Heart right ventricle (tissue), 16 donors: Measurements from ENCODE around the gene CTU2. TPM values are rescaled to one million over a fixed set of nuclear protein-coding genes. Genes with fewer than 3 reads are reported as not detected.
A peak's percentile ranks its signal among the peaks of the same experiment; 100 is the strongest.

Source experiments
- ATAC-seq, 8 donors: fragments of 200-7000 bp; cut with Tn5 transposase; one replicate each; pipeline ENCODE4 v1.9.1; 2020; ENCODE audit warnings: mild to moderate bottlenecking in 8 of 8, moderate library complexity in 8 of 8, moderate number of reproducible peaks in 1 of 8
- DNase-seq, 2 donors: peaks; one replicate each; pipeline ENCODE4 v3.0.0-alpha.2; 2020
- H3K27ac ChIP-seq, 10 donors: fragments of 200-600 bp; sonication (generic) in 2 of 10; one replicate each; pipeline versions ENCODE4 v1.5.0 to v1.8.0; 2020 to 2022; ENCODE audit warnings: mild to moderate bottlenecking in 3 of 10
- H3K27me3 ChIP-seq, 7 donors: fragments of 200-600 bp; one replicate each; pipeline ENCODE4 v1.8.0; 2021 to 2022; ENCODE audit warnings: mild to moderate bottlenecking in 2 of 7
- H3K36me3 ChIP-seq, 9 donors: fragments of 200-600 bp; sonication (generic) in 1 of 9; one replicate each; pipeline versions ENCODE4 v1.5.0 to v1.8.0; 2020 to 2022; ENCODE audit warnings: mild to moderate bottlenecking in 2 of 9
- H3K4me1 ChIP-seq, 9 donors: fragments of 200-600 bp; sonication (generic) in 1 of 9; one replicate each; pipeline versions ENCODE4 v1.5.0 to v1.8.0; 2020 to 2022; ENCODE audit warnings: mild to moderate bottlenecking in 4 of 9
- H3K4me3 ChIP-seq, 10 donors: fragments of 200-600 bp; sonication (generic) in 2 of 10; one replicate each; pipeline versions ENCODE4 v1.5.0 to v1.8.0; 2020 to 2022; ENCODE audit warnings: mild to moderate bottlenecking in 7 of 10, moderate library complexity in 2 of 10
- H3K9me3 ChIP-seq, 11 donors: fragments of 200-600 bp in 10 of 11; sonication (generic) in 2 of 11; one replicate each; pipeline versions ENCODE4 v1.5.0 to v1.8.0; 2013 to 2022; ENCODE audit warnings: mild to moderate bottlenecking in 2 of 11, control low read depth in 1 of 11, moderate library complexity in 1 of 11
- WGBS, 2 donors: extraction: QIAGEN DNeasy Blood & Tissue Kit; methylation state at CpG; one replicate each; pipeline ENCODE4 v1.1.7; 2013; ENCODE audit warnings: inconsistent platforms in 1 of 2; 5-methylcytosine and 5-hydroxymethylcytosine counted together
- intact Hi-C, 10 donors: fragments of 100-400 bp; cut with DNase I; formaldehyde crosslinking; loops; one replicate each; pipeline versions ENCODE4 v1.11.1 to v1.14.2; 2022
- polyA plus RNA-seq, 2 donors: library from polyadenylated mRNA; stranded (reverse); fragments of 200-250 nt; gene quantifications; one replicate each; pipeline ENCODE4 v1.2.3, GENCODE V29; 2013
- total RNA-seq, 10 donors: library from RNA; stranded (reverse); fragmentation: NEBNext Ultra II Directional in 3 of 10; extraction: Animal tissue kit (Norgen Biotek cat#: 25700) in 3 of 10; gene quantifications; one replicate each; pipeline versions ENCODE4 v1.2.1 to v1.2.4, GENCODE V29; 2021 to 2023
- TF ChIP-seq, protein P1 (sequence below), 9 donors: fragments of 200-600 bp; sonication (generic) in 2 of 9; IDR thresholded peaks; one replicate each; pipeline versions ENCODE4 v1.5.0 to v1.8.0; 2021 to 2022; ENCODE audit warnings: antibody characterized with exemption in 9 of 9, mild to moderate bottlenecking in 5 of 9, moderate library complexity in 1 of 9
- donor health status: Arrhythmogenic right ventricular cardiomyopathy.
- donor health status: ischemic (EF 13 %, LVEDD 7.1; RV severe dilation, severe dysfunction).
- donor health status: healthy with polysubstance abuse.
- donor health status: DM: no; HTN: yes; CAD: no.
- donor health status: DM: no; HTN: no; CAD: no.
- donor health status: ischemic (EF 25% LVEDD 6.9; RV normal size, moderate dysfunction).
- donor health status: ischemic (EF 25% LVEDD 5.7; RV mildly dilated, moderate dysfunction).
- donor health status: healthy.
- donor health status: DM: yes; HTN: yes; CAD: no.
- donor health status: Ischemic cardiomyopathy.
- donor health status: ischemic (EF 35%, LVEDD 5.7; RV mildly dilated, moderate dysfunction).
- donor health status: nonischemic (EF 11% LVEDD 7.7; RV severe dilation, severe dysfunction).
- donor health status: DM: yes; HTN: yes; CAD: no.
- donor health status: PGD.
- donor health status: ischemic (EF 29% LVEDD 5.4; RV normal size, mild dysfunction).
- donor health status: nonischemic (EF 23%, LVEDD 6.1; RV moderate dilation, normal function).

The CTU2 gene
- total and polyA plus RNA-seq, 12 donors, result 11.8 to 22.6 (median 14.4) TPM

DNA sequence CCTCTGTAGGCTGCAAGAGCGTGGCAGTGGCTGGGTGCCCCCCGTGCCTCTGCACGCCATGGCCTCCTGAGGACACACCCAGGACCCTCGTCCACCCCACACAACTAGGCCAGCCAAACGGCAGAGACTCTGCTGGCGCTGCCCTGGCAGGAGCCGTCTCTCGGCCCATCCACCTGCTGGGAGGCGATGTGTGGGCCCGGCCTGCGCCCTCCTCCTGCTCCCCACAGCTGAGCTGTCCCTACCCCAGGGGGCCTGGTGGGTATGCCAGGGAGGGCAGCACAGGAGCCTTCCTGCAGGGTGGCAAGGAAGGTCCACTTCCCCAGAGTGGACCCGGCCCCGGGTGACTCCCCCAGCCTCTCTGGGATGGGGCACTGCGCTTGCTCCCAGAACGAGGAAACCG lies 7.1 kb upstream of the CTU2 start:
- H3K4me3 ChIP-seq, result no peak overlapping the region
- peak overlapping the region in 1 of 10 donors; percentile 97 for H3K27ac ChIP-seq
- no peaks in the 10 kb centered on the region for H3K9me3 ChIP-seq
- H3K4me1 ChIP-seq, result peaks cover 0 to 50% (median 38%) of the 10 kb centered on the region in 9 donors
- WGBS, 2 donors, result 94 to 96% methylated on average over 15 to 16 of the region's 16 CpGs
- ATAC-seq (no peak), DNase-seq (no peak)
- intact Hi-C loops, result no loop called here
- H3K36me3 ChIP-seq, result peaks cover 0 to 66% (median 25%) of the 10 kb centered on the region in 9 donors
- no peaks in the 10 kb centered on the region for H3K27me3 ChIP-seq
- TF ChIP-seq, protein P1, sequence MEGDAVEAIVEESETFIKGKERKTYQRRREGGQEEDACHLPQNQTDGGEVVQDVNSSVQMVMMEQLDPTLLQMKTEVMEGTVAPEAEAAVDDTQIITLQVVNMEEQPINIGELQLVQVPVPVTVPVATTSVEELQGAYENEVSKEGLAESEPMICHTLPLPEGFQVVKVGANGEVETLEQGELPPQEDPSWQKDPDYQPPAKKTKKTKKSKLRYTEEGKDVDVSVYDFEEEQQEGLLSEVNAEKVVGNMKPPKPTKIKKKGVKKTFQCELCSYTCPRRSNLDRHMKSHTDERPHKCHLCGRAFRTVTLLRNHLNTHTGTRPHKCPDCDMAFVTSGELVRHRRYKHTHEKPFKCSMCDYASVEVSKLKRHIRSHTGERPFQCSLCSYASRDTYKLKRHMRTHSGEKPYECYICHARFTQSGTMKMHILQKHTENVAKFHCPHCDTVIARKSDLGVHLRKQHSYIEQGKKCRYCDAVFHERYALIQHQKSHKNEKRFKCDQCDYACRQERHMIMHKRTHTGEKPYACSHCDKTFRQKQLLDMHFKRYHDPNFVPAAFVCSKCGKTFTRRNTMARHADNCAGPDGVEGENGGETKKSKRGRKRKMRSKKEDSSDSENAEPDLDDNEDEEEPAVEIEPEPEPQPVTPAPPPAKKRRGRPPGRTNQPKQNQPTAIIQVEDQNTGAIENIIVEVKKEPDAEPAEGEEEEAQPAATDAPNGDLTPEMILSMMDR (IDR thresholded peaks at IDR 0.05), result no peak

DNA sequence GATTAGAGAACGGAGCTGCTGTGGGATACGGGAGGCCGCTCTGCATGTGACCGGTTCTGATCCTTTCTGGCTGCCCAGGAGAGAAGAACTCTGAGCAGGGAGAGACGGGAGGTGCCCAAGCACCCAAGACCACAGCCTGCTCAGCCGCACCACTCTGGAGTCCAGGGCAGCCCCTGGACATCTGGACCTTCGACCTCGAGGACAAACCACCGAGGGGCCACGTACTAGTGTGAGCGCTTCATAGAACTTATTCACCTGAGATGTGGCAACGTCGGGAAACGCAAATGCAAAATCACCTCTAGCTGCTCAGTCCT lies 6.0 kb upstream of the CTU2 start:
- Histone ChIP-seq H3K36me3 (peaks cover 0 to 64% (median 25%) of the 10 kb centered on the region in 9 donors), H3K4me3 (peak overlapping the region in 4 of 10 donors; percentile 6 to 99 (median 26)), H3K9me3 (no peaks in the 10 kb centered on the region), H3K4me1 (peaks cover 7 to 61% (median 49%) of the 10 kb centered on the region in 9 donors), H3K27ac (peak overlapping the region in 9 of 10 donors; percentile 64 to 97 (median 83)), H3K27me3 (no peaks in the 10 kb centered on the region)
- TF ChIP-seq, protein P1 (IDR thresholded peaks at IDR 0.05), result no peak
- DNase-seq (no peak), ATAC-seq (no peak)
- WGBS, 2 donors, result 80 to 81% methylated on average over 14 of the region's 14 CpGs
- intact Hi-C loops, result loop anchor here in 3 of 10 donors (5.0 to 10.0 kb wide), 2 partner anchors 38 to 125 kb away; partner anchors contain the start of genes ZC3H18 (in 2 of the 3) and MVD (in 1 of the 3)

DNA sequence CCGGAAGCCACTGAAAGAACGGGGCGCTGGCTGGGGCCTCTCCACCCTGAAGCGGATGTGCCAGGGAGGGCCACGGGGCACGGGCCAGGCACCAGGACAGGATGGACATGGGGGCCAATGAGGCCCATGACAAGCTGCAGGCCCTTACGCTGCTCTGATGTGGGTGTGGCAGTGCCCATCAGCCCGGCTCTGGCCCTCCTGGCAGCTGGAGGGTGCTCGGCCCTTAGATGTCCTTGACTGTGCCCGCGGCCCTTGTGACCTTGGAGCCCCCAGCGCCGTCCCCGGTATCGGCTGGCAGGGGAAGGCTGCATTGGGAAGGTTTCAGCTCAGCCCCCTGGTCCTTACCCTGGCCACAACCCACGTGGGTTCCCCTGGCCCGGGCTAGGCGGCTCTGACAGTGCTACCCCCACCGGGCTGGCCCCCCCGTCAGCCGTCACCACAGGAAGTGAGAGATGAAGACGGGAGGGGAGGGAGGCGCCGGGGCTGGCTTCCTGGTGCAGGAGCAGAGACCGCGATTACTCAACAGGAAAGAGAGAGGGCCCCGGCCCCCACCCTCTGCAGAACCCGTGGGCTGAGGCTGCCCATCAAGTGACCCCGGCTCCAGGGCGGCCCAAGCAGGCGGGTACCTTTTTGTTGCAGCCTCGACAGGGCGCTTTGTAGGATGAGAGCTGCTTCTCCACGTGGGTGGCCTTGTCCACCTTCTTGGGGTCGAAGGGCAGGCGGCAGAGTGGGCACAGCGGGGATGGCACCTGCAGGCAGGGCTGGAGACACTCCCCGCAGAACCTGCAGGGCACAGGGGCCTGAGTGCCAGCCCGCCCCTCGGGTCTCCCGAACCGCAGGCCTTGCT lies 5.4 kb upstream of the CTU2 start:
- peaks cover 7 to 66% (median 53%) of the 10 kb centered on the region in 9 donors for H3K4me1 ChIP-seq
- H3K9me3 ChIP-seq, result no peaks in the 10 kb centered on the region
- peak overlapping the region; percentile 48 to 97 (median 81) for H3K27ac ChIP-seq
- TF ChIP-seq, protein P1 (IDR thresholded peaks at IDR 0.05), result no peak
- H3K27me3 ChIP-seq, result no peaks in the 10 kb centered on the region
- peak overlapping the region in 9 of 10 donors; percentile 6 to 99 (median 35) for H3K4me3 ChIP-seq
- H3K36me3 ChIP-seq, result peaks cover 0 to 59% (median 25%) of the 10 kb centered on the region in 9 donors
- DNase-seq (peak; percentile 91 to 95), ATAC-seq (peak; percentile 72 to 93 (median 85))
- WGBS, 2 donors, result 46 to 54% methylated on average over 42 of the region's 42 CpGs
- intact Hi-C loops, result loop anchor here in 3 of 10 donors (5.0 to 10.0 kb wide), 2 partner anchors 39 to 126 kb away; partner anchors contain the start of genes ZC3H18 (in 2 of the 3) and MVD (in 1 of the 3)

GRCh38 chr16:88701581-88702370 lies 4.5 kb upstream of the CTU2 start:
- TF ChIP-seq, protein P1 (IDR thresholded peaks at IDR 0.05), result no peak
- 63 to 65% methylated on average over 30 of the region's 30 CpGs for WGBS, 2 donors
- Histone ChIP-seq H3K4me3 (peak overlapping the region in 9 of 10 donors; percentile 6 to 99 (median 35)), H3K27ac (peak overlapping the region; percentile 48 to 97 (median 81)), H3K9me3 (no peaks in the 10 kb centered on the region), H3K36me3 (peaks cover 0 to 50% (median 25%) of the 10 kb centered on the region in 9 donors), H3K27me3 (no peaks in the 10 kb centered on the region), H3K4me1 (peaks cover 7 to 69% (median 53%) of the 10 kb centered on the region in 9 donors)
- intact Hi-C loops, result loop anchor here in 3 of 10 donors (5.0 to 10.0 kb wide), 2 partner anchors 39 to 127 kb away; partner anchors contain the start of genes ZC3H18 (in 2 of the 3) and MVD (in 1 of the 3)
- ATAC-seq, result peak in 4 of 8 donors; percentile 1 to 31 (median 16)
- DNase-seq, result peak in 1 of 2 donors; percentile 45
